ENCODE measurements around the gene FHL2.

The FHL2 gene

GRCh38 chr2:105421053-105421452 is 22.2 kb upstream of the FHL2 start:
- DNase-seq: no peak

- DNase-seq: no peak
Observed at GRCh38 chr2:105418522-105418921, 19.7 kb upstream of the FHL2 start.

- DNase-seq: no peak
Observed at GRCh38 chr2:105417857-105418436, 19.1 kb upstream of the FHL2 start.

DNA sequence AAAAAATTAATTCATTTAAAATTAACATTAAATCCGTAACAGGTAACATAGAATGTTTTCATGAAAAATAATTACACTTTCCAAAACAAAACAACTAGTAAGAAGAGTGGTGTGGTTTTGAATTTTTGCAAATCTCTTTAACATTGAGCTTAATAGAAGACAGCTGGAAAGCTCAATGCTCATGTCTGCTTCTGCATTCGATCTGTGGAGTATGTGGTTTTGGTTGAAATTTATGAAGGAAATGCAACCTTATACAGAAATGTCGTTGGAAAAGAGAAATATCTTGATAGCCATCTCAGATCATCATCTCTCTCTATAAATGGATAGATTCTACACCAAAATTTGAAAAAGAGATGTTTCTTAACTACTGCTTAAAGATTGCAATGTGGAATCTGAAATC is 17.3 kb upstream of the FHL2 start:
- DNase-seq: no peak

GRCh38 chr2:105415007-105415406 is 16.2 kb upstream of the FHL2 start:
- no peak for DNase-seq

DNA sequence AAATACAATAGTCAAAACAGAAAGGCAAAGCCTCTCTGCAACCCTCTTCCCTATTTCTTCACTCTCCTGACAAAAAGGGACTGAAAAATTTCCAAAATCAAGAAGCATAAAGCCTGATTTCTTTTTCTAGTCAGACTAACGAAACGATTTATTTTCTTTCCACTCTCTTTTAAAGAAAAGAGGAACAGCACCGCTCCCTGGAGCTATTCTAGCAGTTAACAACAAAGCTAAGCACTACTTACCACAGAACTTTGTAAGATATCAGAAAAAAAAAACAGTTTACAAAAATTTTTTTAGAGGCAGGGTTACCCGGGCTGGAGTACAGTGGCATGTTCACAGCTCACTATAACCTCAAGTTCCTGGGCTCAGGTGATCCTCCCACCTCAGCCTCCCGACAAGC is 14.4 kb upstream of the FHL2 start:
- DNase-seq: no peak

- no peak for DNase-seq
Observed at GRCh38 chr2:105412584-105412983, 13.7 kb upstream of the FHL2 start.

DNA sequence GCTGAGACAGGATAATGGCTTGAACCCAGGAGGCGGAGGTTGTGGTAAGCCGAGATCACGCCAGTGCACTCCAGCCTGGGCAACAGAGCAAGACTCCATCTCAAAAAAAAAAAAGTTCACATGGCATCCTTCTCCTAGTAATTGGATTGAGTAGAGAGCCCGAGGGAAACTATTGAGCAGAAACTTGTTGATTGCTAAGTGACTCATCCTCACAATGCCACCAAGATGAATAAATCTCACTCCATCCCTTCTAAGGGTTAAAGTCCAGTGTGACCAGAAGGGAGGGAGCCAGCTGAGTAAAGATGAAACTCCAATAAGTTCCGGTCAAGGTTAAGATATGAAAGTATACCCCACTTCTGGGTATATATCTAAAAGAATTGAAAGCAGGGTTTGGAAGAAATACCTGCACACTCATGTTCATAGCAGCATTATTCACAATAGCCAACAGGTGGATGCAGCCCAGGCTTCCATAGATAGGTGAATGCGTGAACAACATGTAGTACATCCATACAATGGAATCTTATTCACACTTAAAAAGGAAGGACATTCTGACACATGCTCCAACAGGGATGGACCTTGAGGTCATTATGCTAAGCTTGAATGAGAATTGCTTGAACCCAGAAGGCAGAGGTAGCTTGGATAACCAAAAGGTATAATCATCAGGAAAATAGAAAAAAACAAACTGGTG is 13.0 kb upstream of the FHL2 start:
- no peak for DNase-seq

DNA sequence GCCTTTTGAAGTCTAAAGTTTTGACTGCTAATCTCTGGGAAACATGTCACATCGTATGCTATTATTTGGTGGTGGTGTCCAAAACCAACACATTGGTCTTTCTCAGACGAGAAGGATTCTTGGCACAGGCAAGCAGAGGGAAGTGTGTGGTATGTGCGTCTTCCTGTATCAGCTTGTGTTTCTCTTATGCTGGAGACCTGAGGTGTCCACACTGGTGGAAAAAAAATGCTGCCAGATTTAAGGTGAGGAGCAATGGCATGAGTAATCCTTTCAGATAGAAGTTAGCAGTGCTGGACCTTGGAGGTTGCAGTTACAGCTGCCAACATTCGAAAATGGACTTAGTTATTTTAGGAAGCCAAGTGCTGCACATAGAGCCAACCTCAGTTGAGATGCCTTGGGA is 11.7 kb upstream of the FHL2 start:
- no peak for DNase-seq

DNA sequence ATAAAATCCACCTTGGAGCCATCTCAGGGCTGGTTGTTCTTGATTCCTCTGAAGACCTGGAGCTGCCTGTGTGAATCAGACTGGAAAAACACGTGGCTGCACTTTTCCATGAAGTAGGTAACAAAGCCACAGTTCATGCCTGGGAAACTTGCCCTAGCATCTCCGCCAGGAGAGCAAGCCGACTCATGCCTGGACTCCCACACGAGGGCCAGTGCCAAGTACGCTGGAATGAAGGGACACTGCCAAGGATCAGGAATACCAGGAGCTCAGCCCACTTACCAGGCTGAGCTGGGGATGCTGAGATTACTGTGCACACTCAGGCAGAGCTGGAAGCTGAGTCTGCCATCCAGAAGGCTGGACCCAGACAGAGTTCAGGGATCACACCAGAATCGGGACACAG is 10.9 kb upstream of the FHL2 start:
- DNase-seq: no peak

DNA sequence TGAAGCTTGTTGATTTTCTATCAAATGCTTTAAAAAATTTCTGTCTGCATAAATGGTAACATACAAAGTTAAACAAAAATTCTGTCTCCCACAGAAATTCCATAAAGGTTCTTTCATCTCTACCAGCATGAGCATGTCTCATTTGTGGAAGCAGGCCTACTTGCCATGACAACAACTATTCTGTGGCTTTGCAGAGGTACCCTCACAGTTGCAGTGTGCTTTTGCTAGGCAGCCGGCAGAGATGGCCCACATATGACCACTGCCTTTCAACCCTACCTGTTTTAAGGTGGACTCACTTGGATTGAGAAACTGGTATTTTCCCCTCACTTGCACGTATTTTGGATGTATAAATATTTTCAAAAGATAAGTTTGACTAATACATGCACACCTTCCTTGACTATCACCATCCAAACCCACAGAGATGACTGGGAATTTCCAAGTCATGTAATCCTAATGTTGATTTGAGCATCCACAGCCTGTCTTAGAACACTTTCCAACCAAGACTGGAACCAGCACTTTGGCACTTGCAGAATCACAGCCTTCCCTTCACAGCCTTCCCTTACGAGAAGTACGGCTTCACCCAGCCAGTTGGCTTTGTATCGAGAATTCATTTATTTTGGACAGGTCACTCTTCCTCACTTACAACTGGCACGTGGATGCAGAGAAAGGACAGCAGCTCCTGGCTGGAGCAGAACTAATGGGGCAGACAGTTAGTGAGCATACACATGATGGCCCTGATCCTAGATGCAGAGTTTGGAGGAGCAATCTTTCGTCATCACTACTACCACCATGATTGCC is 9.3 kb upstream of the FHL2 start:
- DNase-seq: no peak

DNA sequence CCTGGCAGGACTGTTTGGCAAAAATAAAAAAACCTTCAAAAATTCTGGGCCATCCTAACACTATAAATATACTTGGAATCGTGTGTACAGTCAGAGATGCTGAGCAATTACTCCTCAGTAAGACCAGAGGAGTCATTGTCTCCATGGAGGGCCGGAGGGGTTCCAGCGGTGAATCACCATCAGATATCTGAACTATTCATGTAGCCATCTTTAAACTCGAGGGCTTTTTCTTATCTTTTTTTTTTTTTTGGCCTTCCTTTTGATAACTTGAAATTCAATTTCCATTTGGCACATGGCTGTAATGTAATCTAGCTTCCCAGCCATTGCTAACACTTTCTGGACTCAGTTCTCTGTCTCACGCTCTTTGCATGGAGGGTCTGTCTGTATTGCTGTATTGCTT is 7.4 kb upstream of the FHL2 start:
- DNase-seq: no peak

- no peak for DNase-seq
Observed at GRCh38 chr2:105405291-105405690, 6.4 kb upstream of the FHL2 start.

- no peak for DNase-seq
Observed at GRCh38 chr2:105404736-105405135, 5.9 kb upstream of the FHL2 start.

GRCh38 chr2:105403783-105404698 is 5.2 kb upstream of the FHL2 start:
- DNase-seq: no peak

DNA sequence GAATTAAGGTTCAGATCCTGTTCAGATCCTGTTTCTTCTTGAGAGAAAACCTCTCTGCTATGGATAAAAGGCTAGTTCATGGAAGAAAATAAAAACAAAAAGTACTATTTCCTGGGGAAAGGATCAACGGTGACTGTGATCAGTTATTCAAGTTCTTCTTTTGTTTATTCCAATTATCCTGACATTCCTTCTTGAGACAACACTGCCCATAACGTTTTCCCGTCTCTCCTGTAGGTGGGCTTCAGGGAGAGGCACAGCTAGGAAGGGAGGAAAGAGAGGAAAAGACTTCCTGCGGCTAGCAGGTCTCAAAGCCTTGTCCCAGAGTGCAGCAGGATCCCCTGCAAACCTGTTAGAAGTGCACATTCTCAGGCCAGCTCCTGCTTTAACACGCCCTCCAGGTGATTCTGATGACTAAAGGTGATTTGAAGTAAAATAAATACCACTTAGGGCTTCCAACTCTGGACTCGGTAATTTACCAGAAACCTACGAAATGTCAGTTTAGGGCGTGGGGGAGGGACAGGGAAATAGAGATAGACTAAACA is 4.5 kb upstream of the FHL2 start:
- DNase-seq: no peak

GRCh38 chr2:105402809-105403208 is 4.0 kb upstream of the FHL2 start:
- DNase-seq: no peak

DNA sequence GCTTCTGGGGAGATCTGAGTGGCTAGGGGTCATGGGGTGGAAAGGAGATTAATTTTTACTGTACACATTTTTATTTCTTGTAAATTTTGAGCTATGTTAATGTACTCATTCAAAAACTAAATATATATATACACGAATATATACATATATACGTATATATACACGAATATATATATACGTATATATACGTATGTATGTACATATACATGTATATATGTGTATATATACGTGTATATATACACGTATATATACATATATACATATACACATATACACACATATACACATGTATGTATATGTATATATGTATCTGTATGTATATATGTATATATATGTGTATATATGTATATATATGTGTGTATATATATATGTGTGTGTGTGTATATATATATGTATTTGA is 3.0 kb upstream of the FHL2 start:
- no peak for DNase-seq

DNA sequence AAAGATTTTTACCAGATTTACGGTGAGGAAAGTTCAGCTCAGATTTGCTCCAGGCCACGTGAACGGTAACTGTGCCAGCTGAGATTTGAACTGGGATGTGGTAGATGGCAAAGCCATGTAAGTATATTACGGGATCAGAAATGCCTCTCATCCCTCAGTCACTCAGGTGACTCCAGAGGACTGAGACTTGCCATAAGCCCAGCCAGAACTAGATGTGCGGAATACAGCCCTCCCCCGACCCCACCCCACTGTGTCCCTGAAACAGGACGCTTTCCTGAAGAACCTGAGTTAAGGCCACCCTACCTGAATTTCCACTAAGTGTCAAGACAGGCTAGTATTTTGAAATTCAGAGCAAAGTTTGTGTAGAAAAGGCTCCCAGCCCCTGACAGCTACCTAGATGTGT is 1.3 kb upstream of the FHL2 start:
- no peak for DNase-seq

- no peak for DNase-seq
Observed at GRCh38 chr2:105399207-105399861, 483 bp upstream of the FHL2 start.

- no peak for DNase-seq
Observed at GRCh38 chr2:105397953-105398335, 907 bp downstream of the FHL2 start.

DNA sequence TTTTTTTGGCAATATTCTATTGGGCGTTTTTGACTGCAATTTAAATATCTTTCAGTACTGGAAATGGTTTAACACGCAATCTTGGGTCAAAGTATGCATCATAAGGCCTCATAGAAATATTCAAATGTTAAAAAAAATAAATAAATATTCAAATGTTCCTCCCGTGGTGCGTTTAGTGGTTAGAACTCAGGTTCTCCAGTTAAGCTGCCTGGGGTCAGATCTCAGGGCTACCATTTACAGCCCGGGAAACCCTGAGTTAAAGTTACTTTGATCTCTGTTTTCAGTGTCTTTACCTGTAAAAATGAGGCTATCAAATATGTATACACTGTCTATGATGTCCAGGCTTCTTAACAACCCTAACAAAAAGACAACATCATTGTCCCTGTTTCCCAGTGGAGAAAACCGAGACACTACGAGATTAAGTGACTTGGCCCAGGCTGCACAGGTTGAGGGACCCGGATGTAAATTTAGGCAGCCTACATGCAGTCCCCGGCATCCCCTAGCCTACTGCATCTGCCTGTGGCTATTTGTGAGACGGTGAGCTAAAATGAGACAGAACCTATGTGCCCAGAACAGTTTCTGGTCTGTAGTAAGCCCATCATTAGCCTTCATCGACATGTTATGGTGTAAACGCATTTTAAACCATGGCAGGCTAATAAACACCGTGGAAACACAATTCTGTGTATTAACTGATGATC is 1.7 kb downstream of the FHL2 start:
- no peak for DNase-seq
